GM18867 (cell line): ENCODE measurements around the gene SIPA1L2.

ENCODE experiments used
- ATAC-seq: cut with Tn5 transposase; IDR thresholded peaks from one replicate; pipeline ENCODE4 v1.9.1; 2021; ENCODE audit warnings: mild to moderate bottlenecking, moderate library complexity; ENCODE audit not compliant: unreplicated experiment

The SIPA1L2 gene

GRCh38 chr1:232591344-232591743 is 38.6 kb downstream of the SIPA1L2 start:
- no peak for ATAC-seq

DNA sequence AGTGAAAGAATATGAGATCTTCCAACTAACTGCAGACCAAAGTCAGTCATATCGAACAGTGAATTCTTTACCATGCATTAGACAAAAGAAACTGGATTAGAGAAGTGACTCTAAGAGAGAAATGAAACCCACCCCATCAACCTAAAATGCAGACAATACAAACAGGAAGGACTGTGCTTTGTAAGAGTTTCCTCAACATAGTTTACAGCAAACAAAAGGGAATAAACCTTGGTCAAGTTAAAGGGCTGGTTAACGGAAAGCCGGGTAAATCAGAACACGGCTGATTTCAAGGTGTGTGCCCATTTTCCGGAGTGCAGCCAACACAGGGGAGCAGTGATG is 39.2 kb downstream of the SIPA1L2 start:
- peak; percentile 78 for ATAC-seq

- ATAC-seq = peak; percentile 36
Measured at GRCh38 chr1:232589812-232590743, 39.9 kb downstream of the SIPA1L2 start.

- ATAC-seq = no peak
Measured at GRCh38 chr1:232589111-232589811, 40.7 kb downstream of the SIPA1L2 start.

DNA sequence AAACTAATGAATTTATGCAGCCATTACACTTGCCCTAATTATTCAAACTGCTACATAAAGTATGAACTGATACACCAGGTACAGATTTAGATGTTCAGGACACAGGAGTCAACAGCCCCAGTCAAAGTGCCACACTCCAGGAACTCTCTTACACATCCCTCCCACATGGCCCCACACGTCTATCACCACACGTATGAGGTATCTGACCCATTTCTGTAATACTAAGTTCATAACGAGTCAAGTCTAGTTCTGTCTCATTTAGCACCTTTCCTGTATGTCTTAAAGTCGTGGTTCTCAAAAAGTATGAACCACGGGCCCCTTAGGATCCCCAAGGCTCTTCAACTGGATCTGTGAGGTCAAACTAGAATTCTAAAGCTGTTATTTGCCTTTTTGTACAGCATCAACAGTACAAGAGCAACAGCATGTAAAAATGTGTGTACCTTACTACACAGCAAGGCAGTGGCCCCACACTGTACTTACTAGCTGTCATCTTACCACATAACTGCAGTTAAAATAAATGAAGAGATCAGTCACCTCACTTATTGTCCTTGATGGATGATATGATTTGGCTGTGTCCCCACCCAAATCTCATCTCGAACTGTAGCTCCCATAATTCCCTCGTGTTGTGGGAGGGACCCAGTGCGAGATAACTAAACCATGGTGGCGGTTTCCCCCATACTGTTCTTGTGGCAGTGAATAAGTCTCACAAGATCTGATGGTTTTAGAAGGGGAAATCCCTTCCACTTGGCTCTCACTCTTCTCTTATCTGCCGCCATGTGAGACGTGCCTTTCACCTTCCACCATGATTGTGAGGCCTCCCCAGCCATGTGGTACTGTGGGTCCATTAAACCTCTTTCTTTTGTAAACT is 42.6 kb downstream of the SIPA1L2 start:
- ATAC-seq = no peak

DNA sequence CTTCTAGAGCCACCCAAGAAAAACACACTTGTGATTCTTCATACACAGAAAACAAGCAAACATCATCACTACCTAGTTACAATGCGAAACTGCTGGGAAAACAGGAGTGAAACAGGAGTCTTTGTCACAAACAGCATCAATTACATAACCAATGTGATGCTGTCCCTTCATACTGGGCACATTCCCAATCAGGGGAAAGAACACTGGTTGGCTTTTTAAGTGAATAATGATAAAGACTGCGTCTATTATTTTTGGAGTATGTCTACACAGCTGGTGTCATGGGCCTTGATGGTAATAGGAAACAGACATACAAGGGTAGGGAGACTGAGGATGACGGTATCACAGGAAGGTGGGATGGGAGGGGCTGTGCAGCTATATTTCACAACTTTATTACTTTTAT is 43.3 kb downstream of the SIPA1L2 start:
- no peak for ATAC-seq

- ATAC-seq = no peak
Measured at GRCh38 chr1:232585486-232585885, 44.4 kb downstream of the SIPA1L2 start.

DNA sequence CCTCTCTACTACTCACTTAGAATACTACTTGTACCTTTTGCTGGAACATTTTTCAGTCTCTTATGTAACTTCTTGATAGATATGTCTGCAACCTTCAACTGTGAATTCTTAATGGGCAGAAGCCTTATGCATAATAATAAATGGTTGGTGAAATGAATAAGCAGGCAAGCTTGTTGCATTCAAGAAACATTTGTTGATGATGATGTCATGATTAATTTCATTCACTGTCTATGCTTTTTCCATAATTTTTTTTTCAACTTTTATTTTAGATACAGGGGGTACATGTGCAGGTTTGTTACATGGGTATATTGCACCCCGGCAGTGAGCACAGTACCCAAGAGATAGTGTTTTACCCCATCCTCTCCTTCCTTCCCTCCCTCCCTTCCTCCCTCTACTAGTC is 48.0 kb downstream of the SIPA1L2 start:
- ATAC-seq = no peak
